GM12875 (cell line): ENCODE measurements around the gene ADISSP.

ENCODE experiments used
- H3K4me3 ChIP-seq: one replicate; pipeline ENCODE4 v1.5.1; 2011; ENCODE audit warnings: low read depth, low read length, control low read depth
- TF ChIP-seq, protein P1 (sequence below): IDR thresholded peaks from 2 replicates; pipeline ENCODE4 v1.5.1; 2011; ENCODE audit warnings: low read depth, mild to moderate bottlenecking, control low read depth, inconsistent platforms, low read length, moderate library complexity, borderline replicate concordance; ENCODE audit not compliant: insufficient read depth

The ADISSP gene

DNA sequence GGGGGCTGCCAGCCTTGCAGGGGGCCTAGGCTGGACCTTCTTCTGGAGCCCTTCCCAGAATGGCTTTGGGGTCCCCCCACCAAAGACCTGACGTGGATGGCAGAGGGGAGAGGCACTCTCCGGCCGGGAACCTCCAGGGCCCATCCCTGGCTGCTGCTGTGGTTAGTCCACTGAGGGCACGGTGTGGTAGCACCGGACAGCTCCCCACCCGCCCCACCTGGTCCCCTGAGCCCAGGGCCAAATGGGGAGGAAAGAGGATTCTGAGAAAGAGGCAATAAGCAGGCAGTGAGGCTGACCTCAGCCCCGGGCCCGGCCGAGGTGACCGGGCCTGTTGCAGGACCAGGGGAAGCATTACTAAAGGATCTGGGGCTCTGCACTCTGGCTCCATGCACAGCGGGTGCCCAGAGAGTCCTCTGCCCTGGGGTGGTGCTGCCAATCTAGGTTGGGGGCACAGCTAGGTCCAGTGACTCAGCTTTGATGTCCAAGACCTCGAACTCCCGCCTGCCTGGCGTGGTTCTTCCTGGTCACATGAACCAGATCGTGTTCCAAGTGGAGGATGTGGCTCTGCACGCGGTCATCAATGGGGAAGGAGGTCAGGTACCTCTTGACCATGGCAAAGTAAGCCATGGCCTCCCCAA lies 16.8 kb upstream of the ADISSP start:
- H3K4me3 ChIP-seq: no peak overlapping the region
- TF ChIP-seq, protein P1, sequence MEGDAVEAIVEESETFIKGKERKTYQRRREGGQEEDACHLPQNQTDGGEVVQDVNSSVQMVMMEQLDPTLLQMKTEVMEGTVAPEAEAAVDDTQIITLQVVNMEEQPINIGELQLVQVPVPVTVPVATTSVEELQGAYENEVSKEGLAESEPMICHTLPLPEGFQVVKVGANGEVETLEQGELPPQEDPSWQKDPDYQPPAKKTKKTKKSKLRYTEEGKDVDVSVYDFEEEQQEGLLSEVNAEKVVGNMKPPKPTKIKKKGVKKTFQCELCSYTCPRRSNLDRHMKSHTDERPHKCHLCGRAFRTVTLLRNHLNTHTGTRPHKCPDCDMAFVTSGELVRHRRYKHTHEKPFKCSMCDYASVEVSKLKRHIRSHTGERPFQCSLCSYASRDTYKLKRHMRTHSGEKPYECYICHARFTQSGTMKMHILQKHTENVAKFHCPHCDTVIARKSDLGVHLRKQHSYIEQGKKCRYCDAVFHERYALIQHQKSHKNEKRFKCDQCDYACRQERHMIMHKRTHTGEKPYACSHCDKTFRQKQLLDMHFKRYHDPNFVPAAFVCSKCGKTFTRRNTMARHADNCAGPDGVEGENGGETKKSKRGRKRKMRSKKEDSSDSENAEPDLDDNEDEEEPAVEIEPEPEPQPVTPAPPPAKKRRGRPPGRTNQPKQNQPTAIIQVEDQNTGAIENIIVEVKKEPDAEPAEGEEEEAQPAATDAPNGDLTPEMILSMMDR: no peak

DNA sequence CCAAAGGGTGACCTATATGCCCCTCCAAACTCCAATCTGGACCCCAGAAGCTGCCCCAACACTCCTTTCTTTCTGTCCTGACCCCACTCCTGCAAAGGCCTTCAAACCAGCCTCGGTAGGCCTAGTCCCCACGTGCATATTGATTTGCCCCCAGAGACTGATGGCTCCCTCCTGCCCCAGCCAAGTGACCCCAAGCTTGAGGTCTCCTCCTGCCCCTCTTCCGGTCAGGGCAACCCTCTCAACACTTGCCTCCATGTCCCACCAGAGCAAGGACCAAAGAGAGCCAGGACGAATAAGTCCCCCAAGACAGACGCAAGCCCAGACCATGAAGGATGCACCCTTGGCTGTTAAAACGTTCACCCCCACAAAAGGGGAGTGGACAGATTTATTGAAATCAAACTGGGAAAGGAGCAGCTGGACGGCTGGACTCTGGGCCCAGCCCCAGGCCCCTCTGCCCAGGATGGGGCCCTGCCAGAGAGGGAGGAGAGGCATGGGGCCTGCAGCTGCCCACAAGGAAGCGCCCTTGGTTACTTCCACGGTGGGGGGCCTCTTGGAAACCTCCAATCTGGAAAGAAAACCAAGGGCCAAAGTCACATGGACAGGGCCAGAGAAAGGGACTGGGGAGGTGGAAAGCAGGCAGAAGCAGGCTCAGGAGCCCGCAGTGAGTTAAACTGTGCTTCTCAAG lies 16.1 kb upstream of the ADISSP start:
- TF ChIP-seq, protein P1: no peak
- H3K4me3 ChIP-seq: no peak overlapping the region

DNA sequence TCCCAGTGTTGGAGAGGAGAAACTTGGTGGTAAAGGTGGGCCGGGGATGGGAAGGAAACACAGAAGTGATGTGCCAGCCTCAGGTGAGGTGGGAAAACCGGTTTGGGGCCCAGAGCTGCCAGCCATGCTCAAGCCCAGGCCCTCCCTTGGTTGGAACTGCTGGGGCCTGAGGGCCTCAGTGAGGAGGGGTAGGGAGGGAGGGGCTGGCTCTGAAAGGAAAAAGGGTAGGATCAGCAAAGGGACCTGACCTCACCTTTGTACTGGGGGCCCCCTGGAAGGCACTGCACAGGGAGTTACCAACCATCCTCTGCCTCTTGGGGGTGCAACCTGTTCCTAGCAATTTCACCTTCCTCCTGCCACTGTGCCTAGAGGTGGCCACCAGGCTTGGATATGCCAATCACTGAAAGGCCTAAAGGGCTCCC lies 15.5 kb upstream of the ADISSP start:
- TF ChIP-seq, protein P1: no peak
- H3K4me3 ChIP-seq: no peak overlapping the region

DNA sequence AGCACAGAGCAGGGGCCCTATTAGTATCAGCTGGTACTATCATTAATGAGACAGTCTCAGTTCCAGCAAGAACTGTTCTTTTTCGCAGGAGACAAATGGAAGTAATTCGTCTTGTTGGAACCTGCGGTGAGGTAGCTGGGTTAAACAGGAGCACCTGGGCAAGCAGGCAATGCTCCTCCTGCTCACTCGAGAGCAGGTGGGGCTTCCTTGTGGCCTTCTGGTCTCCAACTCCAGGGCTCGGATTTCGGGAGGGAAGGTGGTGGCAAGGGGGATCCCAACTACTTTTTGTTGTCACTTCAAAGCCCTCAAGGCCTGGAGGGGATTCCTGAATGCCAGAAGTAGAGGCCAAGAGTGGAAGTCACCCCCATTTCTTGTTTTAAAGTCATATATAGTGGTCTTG lies 15.0 kb upstream of the ADISSP start:
- TF ChIP-seq, protein P1: no peak
- no peak overlapping the region for H3K4me3 ChIP-seq

DNA sequence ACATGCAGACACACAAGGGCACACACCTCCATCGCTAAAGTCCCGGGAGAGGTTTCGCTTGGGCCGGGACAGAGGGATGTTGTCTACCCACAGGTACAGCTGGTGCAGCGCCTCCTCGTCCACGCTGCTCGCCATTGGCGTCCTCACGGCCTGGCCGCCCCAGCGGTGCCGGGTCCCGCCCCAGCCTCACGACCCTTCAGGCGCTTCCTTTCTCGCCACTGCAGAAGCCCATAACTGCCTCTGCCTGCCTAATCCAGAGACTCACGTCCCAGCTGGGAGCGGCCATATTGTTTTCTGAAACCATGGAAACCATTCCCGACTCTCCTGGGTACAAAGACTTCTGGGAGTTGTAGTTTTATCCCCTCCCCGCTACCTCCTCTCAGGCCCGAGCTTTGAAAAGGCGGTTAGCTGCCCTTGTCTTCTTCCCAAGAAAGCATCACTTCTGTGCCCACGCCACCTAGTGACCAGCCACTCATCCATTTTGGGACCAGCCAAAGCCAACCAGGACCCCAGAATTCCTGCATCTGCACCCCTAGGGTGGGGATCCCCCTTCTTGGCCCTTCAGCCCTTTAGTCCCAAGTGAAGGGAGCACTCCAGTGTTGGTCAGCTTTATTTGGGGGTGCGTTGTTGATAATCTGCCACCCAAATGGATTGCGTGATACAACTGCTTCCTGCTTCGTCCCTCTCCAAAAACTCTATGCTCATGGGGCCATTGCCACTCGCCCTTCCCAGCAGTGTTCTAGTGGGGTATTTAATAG lies 13.8 kb upstream of the ADISSP start, which contains the start of gene SPEF1:
SPEF1 (minus strand) TSS at position 296 of the 758 bp plus-strand sequence; CDS start at position 135, 161 bp downstream.
- TF ChIP-seq, protein P1: 0 out of 2 replicates have a peak, but pooled peaks have one; percentile 4
- H3K4me3 ChIP-seq: peak within 1 kb of the TSS; percentile 18

DNA sequence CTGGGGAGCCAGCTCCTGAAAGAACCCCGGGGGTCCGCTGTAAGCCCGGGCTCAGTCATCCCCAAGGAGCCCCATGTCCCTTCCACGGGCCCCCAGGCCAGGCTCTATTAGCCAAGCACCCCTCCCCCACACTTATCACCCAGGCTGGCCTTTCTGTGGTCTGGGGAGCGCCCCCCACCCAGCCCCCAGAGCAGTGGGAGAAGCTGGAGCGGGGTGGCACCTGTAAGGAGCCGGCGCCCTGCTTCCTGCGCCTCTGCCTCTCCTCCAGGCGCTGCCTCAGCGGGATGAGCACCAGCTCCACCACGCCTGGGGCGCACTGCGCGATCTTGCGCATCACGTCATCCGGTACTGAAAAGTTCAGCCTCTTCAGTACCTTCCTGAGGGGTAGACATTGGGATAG lies 11.4 kb upstream of the ADISSP start:
- TF ChIP-seq, protein P1: no peak
- no peak overlapping the region for H3K4me3 ChIP-seq
